OCI-LY3 (cell line): ENCODE measurements around the gene TOB1.

Source experiments
- H2AFZ ChIP-seq: fragments of 200-600, 300-600 bp; shearing (Covaris generic); 2 replicates; pipeline ENCODE4 v1.6.0; 2014; ENCODE audit warnings: antibody characterized with exemption, low read depth, low read length
- H3K27ac ChIP-seq: fragments of 200-600, 300-600 bp; sonication (generic); 2 replicates; pipeline ENCODE4 v1.5.1; 2014; ENCODE audit warnings: mild to moderate bottlenecking, low read length, moderate library complexity, mixed read lengths
- H3K27me3 ChIP-seq: fragments of 200-600, 300-600 bp; sonication (generic); 2 replicates; pipeline ENCODE4 v1.6.1; 2014; ENCODE audit warnings: low read depth, low read length, mixed read lengths
- H3K36me3 ChIP-seq: fragments of 200-600, 300-600 bp; sonication (generic); replicated peaks from 2 replicates; pipeline ENCODE3; 2014; ENCODE audit warnings: low read depth, low read length, mixed read lengths
- H3K4me1 ChIP-seq: fragments of 300-600, 200-600 bp; sonication (generic); 2 replicates; pipeline ENCODE4 v1.6.1; 2014; ENCODE audit warnings: low read length, mixed read lengths
- H3K4me2 ChIP-seq: fragments of 200-600, 300-600 bp; sonication (generic); 2 replicates; pipeline ENCODE4 v1.6.1; 2014; ENCODE audit warnings: low read length, mixed read lengths
- H3K4me3 ChIP-seq: fragments of 300-600, 200-600 bp; sonication (generic); 2 replicates; pipeline ENCODE4 v1.5.1; 2014; ENCODE audit warnings: antibody characterized with exemption, mild to moderate bottlenecking, low read length, moderate library complexity
- H3K79me2 ChIP-seq: fragments of 300-600, 200-600 bp; shearing (Covaris generic); 2 replicates; pipeline ENCODE4 v1.6.1; 2014; ENCODE audit warnings: mild to moderate bottlenecking, low read length, mixed read lengths
- H3K9ac ChIP-seq: fragments of 300-600, 200-600 bp; shearing (Covaris generic); 2 replicates; pipeline ENCODE4 v1.6.0; 2014; ENCODE audit warnings: mild to moderate bottlenecking, low read length, moderate library complexity
- H3K9me3 ChIP-seq: fragments of 200-600, 300-600 bp; shearing (Covaris generic); 2 replicates; pipeline ENCODE4 v1.6.1; 2014; ENCODE audit warnings: low read length, mixed read lengths; ENCODE audit not compliant: insufficient read depth
- H4K20me1 ChIP-seq: fragments of 200-600, 300-600 bp; sonication (generic); 2 replicates; pipeline ENCODE4 v1.6.1; 2016; ENCODE audit warnings: low read length, mixed read lengths; ENCODE audit not compliant: insufficient read depth
- CTCF ChIP-seq: fragments of 200-600, 300-600 bp; sonication (generic); IDR thresholded peaks from 2 replicates; pipeline ENCODE4 v1.5.1; 2014; ENCODE audit warnings: antibody characterized with exemption, low read length, low read depth
- EZH2phosphoT487 ChIP-seq: fragments of 200-600 bp; shearing (Covaris generic); IDR thresholded peaks from 2 replicates; pipeline ENCODE4 v1.6.1; 2018; ENCODE audit warnings: antibody characterized with exemption, mixed run types, low read depth

TOB1 gene

GRCh38 chr17:50865868-50866260, 290 bp downstream of the TOB1 start:
- no peaks in the 10 kb centered on the region for H3K27me3 ChIP-seq
- peak overlapping the region; percentile 72 for H3K9ac ChIP-seq
- H3K79me2 ChIP-seq = peaks cover 32% of the 10 kb centered on the region
- peak overlapping the region; percentile 81 for H3K4me2 ChIP-seq
- H3K4me1 ChIP-seq = peaks cover 16% of the 10 kb centered on the region
- peak overlapping the region; percentile 61 for H3K27ac ChIP-seq
- H4K20me1 ChIP-seq = peaks cover 19% of the 10 kb centered on the region
- 0 out of 2 replicates have a peak overlapping the region, but pooled peaks have one; percentile 34 for H2AFZ ChIP-seq
- H3K4me3 ChIP-seq = peak overlapping the region; percentile 90
- peaks cover 15% of the 10 kb centered on the region for H3K36me3 ChIP-seq
- no peaks in the 10 kb centered on the region for H3K9me3 ChIP-seq
- TF ChIP-seq CTCF (no peak), EZH2phosphoT487 (no peak)

- Histone ChIP-seq H3K4me3 (peak overlapping the region; percentile 90), H3K4me1 (peaks cover 16% of the 10 kb centered on the region), H3K79me2 (peaks cover 32% of the 10 kb centered on the region), H3K9ac (peak overlapping the region; percentile 72), H3K27me3 (no peaks in the 10 kb centered on the region), H3K4me2 (peak overlapping the region; percentile 81), H3K36me3 (peaks cover 15% of the 10 kb centered on the region), H3K9me3 (no peaks in the 10 kb centered on the region), H2AFZ (no peak overlapping the region), H4K20me1 (peaks cover 19% of the 10 kb centered on the region), H3K27ac (peak overlapping the region; percentile 61)
- TF ChIP-seq CTCF (no peak), EZH2phosphoT487 (no peak)
These were observed 890 bp downstream of the TOB1 start for GRCh38 chr17:50865060-50865867.

GRCh38 chr17:50864747-50865059, 1.5 kb downstream of the TOB1 start:
- peaks cover 15% of the 10 kb centered on the region for H3K36me3 ChIP-seq
- H3K27ac ChIP-seq = 0 out of 2 replicates have a peak overlapping the region, but pooled peaks have one; percentile 61
- H2AFZ ChIP-seq = no peak overlapping the region
- peak overlapping the region; percentile 90 for H3K4me3 ChIP-seq
- peak overlapping the region; percentile 72 for H3K9ac ChIP-seq
- peaks cover 19% of the 10 kb centered on the region for H4K20me1 ChIP-seq
- H3K79me2 ChIP-seq = peaks cover 32% of the 10 kb centered on the region
- no peaks in the 10 kb centered on the region for H3K9me3 ChIP-seq
- no peaks in the 10 kb centered on the region for H3K27me3 ChIP-seq
- TF ChIP-seq CTCF = no peak
- no peak for TF ChIP-seq EZH2phosphoT487
- H3K4me1 ChIP-seq = peaks cover 16% of the 10 kb centered on the region
- peak overlapping the region; percentile 81 for H3K4me2 ChIP-seq

GRCh38 chr17:50863931-50864330, 2.2 kb downstream of the TOB1 start:
- Histone ChIP-seq H4K20me1 (peaks cover 19% of the 10 kb centered on the region), H3K4me2 (peak overlapping the region; percentile 81), H3K27me3 (no peaks in the 10 kb centered on the region), H3K4me3 (peak overlapping the region; percentile 90; the same call in 1 of the 2 replicates), H3K4me1 (peaks cover 16% of the 10 kb centered on the region), H3K79me2 (peaks cover 32% of the 10 kb centered on the region), H3K36me3 (peaks cover 15% of the 10 kb centered on the region), H3K9ac (no peak overlapping the region), H3K9me3 (no peaks in the 10 kb centered on the region), H3K27ac (no peak overlapping the region), H2AFZ (no peak overlapping the region)
- TF ChIP-seq CTCF = no peak
- no peak for TF ChIP-seq EZH2phosphoT487
